Left lobe of liver (tissue), 2 donors: Measurements from ENCODE around the gene TMEM109. TPM values are rescaled to one million over a fixed set of nuclear protein-coding genes. Genes with fewer than 3 reads are reported as not detected.
A peak's percentile ranks its signal among the peaks of the same experiment; 100 is the strongest.

Experiments
- ATAC-seq: fragments of 200-7000 bp; cut with Tn5 transposase; one replicate; pipeline ENCODE4 v1.9.1; 2020; ENCODE audit warnings: mild to moderate bottlenecking, moderate library complexity
- DNase-seq: peaks from one replicate; pipeline ENCODE4 v3.0.0-alpha.2; 2020; ENCODE audit warnings: low spot score
- total RNA-seq: library from RNA; stranded (reverse); gene quantifications from one replicate; pipeline ENCODE4 v1.2.1, GENCODE V29; 2021
- donor health status: DM: no; HTN: no; CAD: no; lungs with moderate emphysema.
- donor health status: DM: no; HTN: yes; CAD: no.

Gene TMEM109
- total RNA-seq, 1 donor from 2014 or later: 36.9 TPM

- no peak for ATAC-seq
- DNase-seq: no peak
Measured at GRCh38 chr11:60924906-60925853, 11.2 kb downstream of the TMEM109 start.

GRCh38 chr11:60925868-60926267 lies 11.9 kb downstream of the TMEM109 start:
- ATAC-seq (no peak), DNase-seq (no peak)

- no peak for ATAC-seq
- no peak for DNase-seq
Measured at GRCh38 chr11:60926500-60926899, 12.5 kb downstream of the TMEM109 start.

- ATAC-seq (no peak), DNase-seq (no peak)
Measured at GRCh38 chr11:60927061-60927592, 13.2 kb downstream of the TMEM109 start.

GRCh38 chr11:60927600-60927999 lies 13.6 kb downstream of the TMEM109 start:
- no peak for ATAC-seq
- no peak for DNase-seq

GRCh38 chr11:60928563-60929001 lies 14.6 kb downstream of the TMEM109 start:
- DNase-seq (no peak), ATAC-seq (no peak)

- DNase-seq (no peak), ATAC-seq (no peak)
Measured at GRCh38 chr11:60929764-60930163, 15.8 kb downstream of the TMEM109 start.

GRCh38 chr11:60930394-60930793 lies 16.4 kb downstream of the TMEM109 start:
- no peak for DNase-seq
- ATAC-seq: no peak

- no peak for DNase-seq
- ATAC-seq: no peak
Measured at GRCh38 chr11:60931917-60932316, 18.0 kb downstream of the TMEM109 start.

GRCh38 chr11:60932605-60933356 lies 18.8 kb downstream of the TMEM109 start:
- ATAC-seq (no peak), DNase-seq (no peak)

- DNase-seq (no peak), ATAC-seq (no peak)
Measured at GRCh38 chr11:60933416-60934123, 19.6 kb downstream of the TMEM109 start.

- ATAC-seq (no peak), DNase-seq (no peak)
Measured at GRCh38 chr11:60934124-60934789, 20.3 kb downstream of the TMEM109 start.

- ATAC-seq (no peak), DNase-seq (no peak)
Measured at GRCh38 chr11:60934790-60935605, 21.0 kb downstream of the TMEM109 start.

GRCh38 chr11:60935676-60936442 lies 21.9 kb downstream of the TMEM109 start:
- no peak for DNase-seq
- no peak for ATAC-seq

- ATAC-seq: no peak
- DNase-seq: no peak
Measured at GRCh38 chr11:60936467-60937143, 22.6 kb downstream of the TMEM109 start.

GRCh38 chr11:60937144-60937527 lies 23.2 kb downstream of the TMEM109 start:
- peak; percentile 51 for ATAC-seq
- no peak for DNase-seq

GRCh38 chr11:60937811-60938210 lies 23.9 kb downstream of the TMEM109 start:
- no peak for DNase-seq
- ATAC-seq: no peak

GRCh38 chr11:60938500-60938899 lies 24.5 kb downstream of the TMEM109 start:
- DNase-seq: no peak

More at GRCh38 chr11:60938500-60938899, 24.5 kb downstream of the TMEM109 start:
- no peak for ATAC-seq
